ENCODE results near the gene TMEM52B. TPM values are rescaled to one million over a fixed set of nuclear protein-coding genes. Genes with fewer than 3 reads are reported as not detected.

Gene TMEM52B
- total RNA-seq, 1 donor from 2014 or later, result not detected

GRCh38 chr12:10169104-10169503, 9.7 kb upstream of the TMEM52B start:
- intact Hi-C loops (cut with DNase I), result no loop called here
- H3K27me3 ChIP-seq, result no peaks in the 10 kb centered on the region
- no peak overlapping the region for H3K4me3 ChIP-seq
- DNase-seq (ENCODE audit: extremely low spot score in 2 of 2), result no peak
- H3K27ac ChIP-seq, result no peak overlapping the region
- no peaks in the 10 kb centered on the region for H3K36me3 ChIP-seq
- H3K9me3 ChIP-seq, result no peaks in the 10 kb centered on the region
- TF ChIP-seq POLR2A (IDR thresholded peaks at IDR 0.05), result no peak
- H3K4me1 ChIP-seq, result no peaks in the 10 kb centered on the region

DNA sequence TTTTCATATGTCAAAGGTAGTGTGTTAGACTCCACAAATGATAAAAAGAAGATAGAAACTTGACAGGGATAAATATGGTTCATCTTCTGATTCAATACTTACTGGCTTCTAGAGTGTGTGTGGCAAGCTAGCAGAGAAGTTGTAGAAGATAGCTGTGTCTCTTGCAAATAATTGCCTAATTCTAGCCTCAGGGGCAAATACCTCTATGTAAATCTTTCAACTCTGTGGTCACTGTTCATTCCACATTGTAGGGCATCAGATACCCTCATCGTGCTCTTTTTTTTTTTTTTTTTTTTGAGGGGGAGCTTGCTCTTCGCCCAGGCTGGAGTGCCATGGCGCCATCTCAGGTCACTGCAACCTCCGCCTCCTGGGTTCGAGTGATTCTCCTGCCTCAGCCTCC, 8.6 kb upstream of the TMEM52B start:
- DNase-seq (ENCODE audit: extremely low spot score in 2 of 2), result no peak
- TF ChIP-seq POLR2AphosphoS5 (IDR thresholded peaks at IDR 0.05; ENCODE audit: insufficient read depth in 1 of 2, low read depth in 1 of 2), result no peak
- Histone ChIP-seq H3K27ac (no peak overlapping the region), H3K36me3 (no peaks in the 10 kb centered on the region), H3K4me1 (no peaks in the 10 kb centered on the region), H3K9me3 (no peaks in the 10 kb centered on the region), H3K4me3 (no peak overlapping the region), H3K27me3 (no peaks in the 10 kb centered on the region)
- intact Hi-C loops (cut with DNase I), result no loop called here

- no peak within 1 kb of the TSS for H3K27ac ChIP-seq
- intact Hi-C loops (cut with DNase I), result no loop called here
Observed at GRCh38 chr12:10171973-10172728, 6.7 kb upstream of the TMEM52B start, which contains the start of gene OLR1. Gene OLR1 (minus strand): TSS chr12:10172132. CDS start chr12:10172077, 55 bp downstream.

GRCh38 chr12:10174986-10175614, 3.7 kb upstream of the TMEM52B start:
- intact Hi-C loops (cut with DNase I), result no loop called here
- TF ChIP-seq POLR2AphosphoS5 (IDR thresholded peaks at IDR 0.05; ENCODE audit: insufficient read depth in 1 of 2, low read depth in 1 of 2) (no peak), POLR2A (IDR thresholded peaks at IDR 0.05) (no peak), CTCF (IDR thresholded peaks at IDR 0.05) (no peak)
- no peaks in the 10 kb centered on the region for H3K9me3 ChIP-seq
- no peak for DNase-seq (ENCODE audit: extremely low spot score in 2 of 2)
- H3K36me3 ChIP-seq, result no peaks in the 10 kb centered on the region
- H3K4me1 ChIP-seq, result no peaks in the 10 kb centered on the region
- H3K27ac ChIP-seq, result no peak overlapping the region
- no peak overlapping the region for H3K4me3 ChIP-seq
- no peaks in the 10 kb centered on the region for H3K27me3 ChIP-seq

More at GRCh38 chr12:10171973-10172728, 6.7 kb upstream of the TMEM52B start, which contains the start of gene OLR1:
- no peaks in the 10 kb centered on the region for H3K9me3 ChIP-seq
- H3K27me3 ChIP-seq, result no peaks in the 10 kb centered on the region
- H3K4me3 ChIP-seq, result no peak within 1 kb of the TSS
- TF ChIP-seq POLR2A (IDR thresholded peaks at IDR 0.05), result no peak
- TF ChIP-seq POLR2AphosphoS5 (IDR thresholded peaks at IDR 0.05; ENCODE audit: insufficient read depth in 1 of 2, low read depth in 1 of 2), result no peak
- TF ChIP-seq CTCF (IDR thresholded peaks at IDR 0.05), result no peak
- no peaks in the 10 kb centered on the region for H3K36me3 ChIP-seq
- no peaks in the 10 kb centered on the region for H3K4me1 ChIP-seq
- DNase-seq (ENCODE audit: extremely low spot score in 2 of 2), result no peak

DNA sequence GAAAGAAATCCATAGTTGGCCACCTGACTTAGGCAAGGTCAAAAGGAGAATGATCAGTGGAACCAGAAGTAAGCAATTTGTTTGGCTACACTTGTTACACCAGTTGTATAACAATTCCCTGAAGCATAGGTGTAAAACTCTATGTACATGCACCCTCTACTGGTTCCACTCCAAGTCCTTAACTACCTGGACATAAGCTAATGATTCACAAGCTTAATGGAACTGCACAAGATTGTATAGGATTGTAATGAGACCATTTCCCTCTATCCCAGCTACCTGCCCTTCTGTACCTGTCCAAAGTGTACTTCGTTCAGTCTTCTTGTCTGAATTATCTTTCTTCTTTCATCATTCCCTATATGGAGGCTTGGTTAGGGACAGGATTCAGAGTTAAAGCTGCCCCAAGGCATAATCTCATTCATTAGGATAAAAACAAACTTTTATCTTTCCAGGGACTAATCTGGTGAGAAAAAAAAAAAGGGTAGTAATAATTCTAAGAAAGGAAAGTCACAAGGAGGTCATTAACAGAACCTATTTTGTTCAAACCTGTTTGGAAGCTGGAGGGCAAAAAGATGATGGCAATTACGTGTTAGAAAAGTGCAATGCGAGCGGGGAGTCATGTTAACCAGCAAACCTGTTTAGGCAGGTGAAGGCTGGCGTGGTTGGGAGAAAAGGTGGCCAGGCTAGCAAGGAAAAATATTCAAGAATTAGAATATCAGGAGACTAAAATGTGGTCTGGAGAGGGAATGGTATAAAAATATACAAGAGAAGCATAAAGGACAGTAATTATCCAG, 2.8 kb upstream of the TMEM52B start:
- H3K4me1 ChIP-seq, result no peaks in the 10 kb centered on the region
- DNase-seq (ENCODE audit: extremely low spot score in 2 of 2), result no peak
- no peak overlapping the region for H3K4me3 ChIP-seq
- no peaks in the 10 kb centered on the region for H3K36me3 ChIP-seq
- TF ChIP-seq POLR2A (IDR thresholded peaks at IDR 0.05), result no peak
- peak in 1 of 2 donors; percentile 51 for TF ChIP-seq POLR2AphosphoS5 (IDR thresholded peaks at IDR 0.05; ENCODE audit: insufficient read depth in 1 of 2, low read depth in 1 of 2)
- no peak for TF ChIP-seq CTCF (IDR thresholded peaks at IDR 0.05)
- H3K27me3 ChIP-seq, result no peaks in the 10 kb centered on the region
- H3K9me3 ChIP-seq, result no peaks in the 10 kb centered on the region
- no peak overlapping the region for H3K27ac ChIP-seq
- intact Hi-C loops (cut with DNase I), result no loop called here
